LNCaP clone FGC (cell line): ENCODE results near the gene COL4A2.

ENCODE experiments used
- DNase-seq: peaks from one replicate; pipeline ENCODE4 v3.0.0-alpha.2; 2011; ENCODE audit warnings: low read depth
- H3K4me3 ChIP-seq: 2 replicates; pipeline ENCODE4 v1.5.1; 2011; ENCODE audit warnings: mild to moderate bottlenecking, low read depth, low read length, control low read depth
- CTCF ChIP-seq: IDR thresholded peaks from 2 replicates; pipeline ENCODE4 v1.5.1; 2012; ENCODE audit warnings: mild to moderate bottlenecking; ENCODE audit not compliant: control insufficient read depth, insufficient read depth; ENCODE audit errors: extremely low read depth

The COL4A2 gene

GRCh38 chr13:110266431-110266809 lies 40.7 kb upstream of the COL4A2 start:
- no peak for TF ChIP-seq CTCF
- H3K4me3 ChIP-seq, result no peak overlapping the region
- DNase-seq, result no peak

GRCh38 chr13:110266983-110267382 lies 40.1 kb upstream of the COL4A2 start:
- no peak overlapping the region for H3K4me3 ChIP-seq
- DNase-seq, result no peak
- TF ChIP-seq CTCF, result no peak

GRCh38 chr13:110268061-110268460 lies 39.0 kb upstream of the COL4A2 start:
- H3K4me3 ChIP-seq, result no peak overlapping the region
- DNase-seq, result no peak
- TF ChIP-seq CTCF, result no peak

GRCh38 chr13:110268576-110269185 lies 38.4 kb upstream of the COL4A2 start:
- H3K4me3 ChIP-seq, result no peak overlapping the region
- DNase-seq, result no peak
- no peak for TF ChIP-seq CTCF

GRCh38 chr13:110269509-110270185 lies 37.4 kb upstream of the COL4A2 start:
- no peak overlapping the region for H3K4me3 ChIP-seq
- no peak for DNase-seq
- no peak for TF ChIP-seq CTCF

GRCh38 chr13:110270507-110270906 lies 36.6 kb upstream of the COL4A2 start:
- TF ChIP-seq CTCF, result no peak

GRCh38 chr13:110271313-110271712 lies 35.8 kb upstream of the COL4A2 start:
- no peak for TF ChIP-seq CTCF
- H3K4me3 ChIP-seq, result no peak overlapping the region
- no peak for DNase-seq

More at GRCh38 chr13:110270507-110270906, 36.6 kb upstream of the COL4A2 start:
- H3K4me3 ChIP-seq, result no peak overlapping the region
- no peak for DNase-seq
